HEK293 (cell line): ENCODE measurements around the gene CTNNA2.

Experiments
- CTCF ChIA-PET: fragments of 350-600 bp; formaldehyde crosslinking; extraction: SDS; loops from one replicate; lab custom pipeline; 2021; ENCODE audit warnings: antibody characterized with exemption; lab: Yijun Ruan, JAX
- POLR2A ChIA-PET: fragments of 300-600 bp; formaldehyde crosslinking; extraction: SDS; loops from one replicate; lab custom pipeline; 2020; ENCODE audit warnings: antibody characterized with exemption, inconsistent platforms; lab: Yijun Ruan, JAX
- H3K27ac ChIP-seq: fragments of 200-500 bp; sonication (Bioruptor generic); 2 replicates; pipeline ENCODE4 v1.5.1; 2014; ENCODE audit warnings: low read depth, low read length, control low read depth, inconsistent platforms; ENCODE audit errors: extremely low read depth
- H3K36me3 ChIP-seq, 2 experiments: fragments of 200-500 bp in 1 of 2; sonication (Bioruptor generic) in 1 of 2; 1 replicate in 1 of 2; 2 replicates in 1 of 2; pipeline ENCODE4 v1.5.1; 2014 to 2017; ENCODE audit warnings: inconsistent platforms in 2 of 2, low read length in 2 of 2; ENCODE audit not compliant: control insufficient read depth in 2 of 2, insufficient read depth in 1 of 2
- H3K4me1 ChIP-seq: fragments of 200-500 bp; sonication (Bioruptor generic); 2 replicates; pipeline ENCODE4 v1.5.1; 2014; ENCODE audit warnings: mild to moderate bottlenecking, low read length, inconsistent platforms; ENCODE audit not compliant: control insufficient read depth, insufficient read depth
- H3K4me3 ChIP-seq: 2 replicates; pipeline ENCODE4 v1.5.1; 2011; ENCODE audit warnings: low read depth, mild to moderate bottlenecking, control low read depth, low read length, moderate library complexity
- H3K9me3 ChIP-seq: fragments of 200-500 bp; sonication (Bioruptor generic); 2 replicates; pipeline ENCODE4 v1.5.1; 2014; ENCODE audit warnings: low read depth, low read length, inconsistent platforms; ENCODE audit not compliant: control insufficient read depth, insufficient read depth
- EGR2 ChIP-seq: fragments of 450-650 bp; formaldehyde crosslinking; IDR thresholded peaks from 2 replicates; pipeline ENCODE4 v1.5.1; 2016; ENCODE audit warnings: low read depth, missing biosample characterization, missing genetic modification characterization
- GLIS2 ChIP-seq: fragments of 450-650 bp; formaldehyde crosslinking; IDR thresholded peaks from 2 replicates; pipeline ENCODE4 v1.5.1; 2016; ENCODE audit warnings: missing biosample characterization, missing genetic modification characterization
- PBX3 ChIP-seq: sonication (generic); formaldehyde crosslinking; IDR thresholded peaks from 2 replicates; pipeline ENCODE4 v1.8.1; 2022; ENCODE audit warnings: mild to moderate bottlenecking, moderate library complexity, missing genetic modification reagents
- SP2 ChIP-seq: fragments of 450-650 bp; formaldehyde crosslinking; IDR thresholded peaks from 2 replicates; pipeline ENCODE4 v1.5.1; 2016; ENCODE audit warnings: missing biosample characterization, missing genetic modification characterization
- ZBTB7A ChIP-seq: fragments of 450-650 bp; formaldehyde crosslinking; IDR thresholded peaks from 2 replicates; pipeline ENCODE4 v1.5.1; 2016; ENCODE audit warnings: low read depth, missing biosample characterization, missing genetic modification characterization
- ZFP37 ChIP-seq: fragments of 450-650 bp; formaldehyde crosslinking; IDR thresholded peaks from 2 replicates; pipeline ENCODE4 v1.5.1; 2016; ENCODE audit warnings: missing biosample characterization, missing genetic modification characterization
- ZFP41 ChIP-seq: fragments of 450-650 bp; formaldehyde crosslinking; IDR thresholded peaks from 2 replicates; pipeline ENCODE4 v1.5.1; 2016; ENCODE audit warnings: missing biosample characterization, missing genetic modification characterization, borderline replicate concordance
- ZNF391 ChIP-seq: fragments of 450-650 bp; formaldehyde crosslinking; IDR thresholded peaks from 2 replicates; pipeline ENCODE4 v1.5.1; 2016; ENCODE audit warnings: low read depth, missing biosample characterization, missing genetic modification characterization, borderline replicate concordance
- ZNF394 ChIP-seq: fragments of 450-650 bp; formaldehyde crosslinking; IDR thresholded peaks from 2 replicates; pipeline ENCODE4 v1.5.1; 2016; ENCODE audit warnings: missing biosample characterization, missing genetic modification characterization, mild to moderate bottlenecking, moderate library complexity, borderline replicate concordance
- ZNF560 ChIP-seq: fragments of 450-650 bp; formaldehyde crosslinking; IDR thresholded peaks from 2 replicates; pipeline ENCODE4 v1.5.1; 2017; ENCODE audit warnings: missing biosample characterization, missing genetic modification characterization, borderline replicate concordance
- ZNF585B ChIP-seq: fragments of 450-650 bp; formaldehyde crosslinking; IDR thresholded peaks from 2 replicates; pipeline ENCODE4 v1.5.1; 2016; ENCODE audit warnings: missing biosample characterization, missing genetic modification characterization
- ZNF629 ChIP-seq: fragments of 450-650 bp; formaldehyde crosslinking; IDR thresholded peaks from 2 replicates; pipeline ENCODE4 v1.5.1; 2017; ENCODE audit warnings: missing biosample characterization, missing genetic modification characterization
- ZNF639 ChIP-seq: fragments of 450-650 bp; formaldehyde crosslinking; IDR thresholded peaks from 2 replicates; pipeline ENCODE4 v1.5.1; 2016; ENCODE audit warnings: missing biosample characterization, missing genetic modification characterization
- ZNF670 ChIP-seq: fragments of 450-650 bp; formaldehyde crosslinking; IDR thresholded peaks from 2 replicates; pipeline ENCODE4 v1.5.1; 2016; ENCODE audit warnings: missing biosample characterization, missing genetic modification characterization, low read depth
- ZNF792 ChIP-seq: fragments of 450-650 bp; formaldehyde crosslinking; IDR thresholded peaks from 2 replicates; pipeline ENCODE4 v1.5.1; 2016; ENCODE audit warnings: missing biosample characterization, missing genetic modification characterization
- ZSCAN16 ChIP-seq: fragments of 450-650 bp; formaldehyde crosslinking; IDR thresholded peaks from 2 replicates; pipeline ENCODE4 v1.5.1; 2016; ENCODE audit warnings: missing biosample characterization, missing genetic modification characterization
- ZSCAN30 ChIP-seq: fragments of 450-650 bp; IDR thresholded peaks from 2 replicates; pipeline ENCODE4 v1.5.1; 2018; ENCODE audit warnings: missing biosample characterization, mild to moderate bottlenecking, missing genetic modification characterization, moderate library complexity
- TF ChIP-seq, protein P1 (sequence below): fragments of 450-650 bp; formaldehyde crosslinking; IDR thresholded peaks from 2 replicates; pipeline ENCODE4 v1.5.1; 2016; ENCODE audit warnings: missing biosample characterization, missing genetic modification characterization
- TF ChIP-seq, protein P2 (sequence below): fragments of 450-650 bp; formaldehyde crosslinking; IDR thresholded peaks from 2 replicates; pipeline ENCODE4 v1.5.1; 2016; ENCODE audit warnings: missing biosample characterization, missing genetic modification characterization
- TF ChIP-seq, protein P3 (sequence below): fragments of 450-650 bp; formaldehyde crosslinking; IDR thresholded peaks from 2 replicates; pipeline ENCODE4 v1.5.1; 2017; ENCODE audit warnings: missing biosample characterization, missing genetic modification characterization
- TF ChIP-seq, protein P4 (sequence below): fragments of 450-650 bp; formaldehyde crosslinking; IDR thresholded peaks from 2 replicates; pipeline ENCODE4 v1.5.1; 2016; ENCODE audit warnings: missing biosample characterization, missing genetic modification characterization
- TF ChIP-seq, protein P5 (sequence below): fragments of 450-650 bp; formaldehyde crosslinking; IDR thresholded peaks from 2 replicates; pipeline ENCODE4 v1.5.1; 2016; ENCODE audit warnings: missing biosample characterization, missing genetic modification characterization

CTNNA2 gene

GRCh38 chr2:80070587-80070986, 557.7 kb downstream of the CTNNA2 start:
- Histone ChIP-seq H3K4me1 (no peaks in the 10 kb centered on the region), H3K36me3 (no peaks in the 10 kb centered on the region), H3K27ac (no peak overlapping the region), H3K9me3 (no peaks in the 10 kb centered on the region), H3K4me3 (no peak overlapping the region)
- CTCF ChIA-PET: interaction anchor here (0.5 to 0.6 kb wide), 2 partner anchors 121 to 429 kb away, joined by 5 to 6 read pairs; no protein-coding TSS in a partner anchor
- POLR2A ChIA-PET: no interaction called here
- TF ChIP-seq, protein P1, sequence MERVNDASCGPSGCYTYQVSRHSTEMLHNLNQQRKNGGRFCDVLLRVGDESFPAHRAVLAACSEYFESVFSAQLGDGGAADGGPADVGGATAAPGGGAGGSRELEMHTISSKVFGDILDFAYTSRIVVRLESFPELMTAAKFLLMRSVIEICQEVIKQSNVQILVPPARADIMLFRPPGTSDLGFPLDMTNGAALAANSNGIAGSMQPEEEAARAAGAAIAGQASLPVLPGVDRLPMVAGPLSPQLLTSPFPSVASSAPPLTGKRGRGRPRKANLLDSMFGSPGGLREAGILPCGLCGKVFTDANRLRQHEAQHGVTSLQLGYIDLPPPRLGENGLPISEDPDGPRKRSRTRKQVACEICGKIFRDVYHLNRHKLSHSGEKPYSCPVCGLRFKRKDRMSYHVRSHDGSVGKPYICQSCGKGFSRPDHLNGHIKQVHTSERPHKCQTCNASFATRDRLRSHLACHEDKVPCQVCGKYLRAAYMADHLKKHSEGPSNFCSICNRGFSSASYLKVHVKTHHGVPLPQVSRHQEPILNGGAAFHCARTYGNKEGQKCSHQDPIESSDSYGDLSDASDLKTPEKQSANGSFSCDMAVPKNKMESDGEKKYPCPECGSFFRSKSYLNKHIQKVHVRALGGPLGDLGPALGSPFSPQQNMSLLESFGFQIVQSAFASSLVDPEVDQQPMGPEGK (tag by site-specific recombination): no peak
- no peak for TF ChIP-seq ZNF560 (tag by site-specific recombination)
- TF ChIP-seq, protein P2, sequence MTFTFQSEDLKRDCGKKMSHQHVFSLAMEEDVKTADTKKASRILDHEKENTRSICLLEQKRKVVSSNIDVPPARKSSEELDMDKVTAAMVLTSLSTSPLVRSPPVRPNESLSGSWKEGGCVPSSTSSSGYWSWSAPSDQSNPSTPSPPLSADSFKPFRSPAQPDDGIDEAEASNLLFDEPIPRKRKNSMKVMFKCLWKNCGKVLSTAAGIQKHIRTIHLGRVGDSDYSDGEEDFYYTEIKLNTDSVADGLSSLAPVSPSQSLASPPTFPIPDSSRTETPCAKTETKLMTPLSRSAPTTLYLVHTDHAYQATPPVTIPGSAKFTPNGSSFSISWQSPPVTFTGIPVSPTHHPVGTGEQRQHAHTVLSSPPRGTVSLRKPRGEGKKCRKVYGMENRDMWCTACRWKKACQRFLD (tag by site-specific recombination): no peak
- no peak for TF ChIP-seq ZNF629
- TF ChIP-seq ZBTB7A (tag by site-specific recombination): no peak

GRCh38 chr2:80071941-80072340, 559.1 kb downstream of the CTNNA2 start:
- H3K27ac ChIP-seq: no peak overlapping the region
- POLR2A ChIA-PET: no interaction called here
- no peak for TF ChIP-seq GLIS2 (tag by site-specific recombination)
- no peak for TF ChIP-seq ZNF639 (tag by site-specific recombination)
- TF ChIP-seq ZSCAN16 (tag by site-specific recombination): no peak
- TF ChIP-seq, protein P3, sequence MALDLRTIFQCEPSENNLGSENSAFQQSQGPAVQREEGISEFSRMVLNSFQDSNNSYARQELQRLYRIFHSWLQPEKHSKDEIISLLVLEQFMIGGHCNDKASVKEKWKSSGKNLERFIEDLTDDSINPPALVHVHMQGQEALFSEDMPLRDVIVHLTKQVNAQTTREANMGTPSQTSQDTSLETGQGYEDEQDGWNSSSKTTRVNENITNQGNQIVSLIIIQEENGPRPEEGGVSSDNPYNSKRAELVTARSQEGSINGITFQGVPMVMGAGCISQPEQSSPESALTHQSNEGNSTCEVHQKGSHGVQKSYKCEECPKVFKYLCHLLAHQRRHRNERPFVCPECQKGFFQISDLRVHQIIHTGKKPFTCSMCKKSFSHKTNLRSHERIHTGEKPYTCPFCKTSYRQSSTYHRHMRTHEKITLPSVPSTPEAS (tag by site-specific recombination): no peak
- TF ChIP-seq, protein P4, sequence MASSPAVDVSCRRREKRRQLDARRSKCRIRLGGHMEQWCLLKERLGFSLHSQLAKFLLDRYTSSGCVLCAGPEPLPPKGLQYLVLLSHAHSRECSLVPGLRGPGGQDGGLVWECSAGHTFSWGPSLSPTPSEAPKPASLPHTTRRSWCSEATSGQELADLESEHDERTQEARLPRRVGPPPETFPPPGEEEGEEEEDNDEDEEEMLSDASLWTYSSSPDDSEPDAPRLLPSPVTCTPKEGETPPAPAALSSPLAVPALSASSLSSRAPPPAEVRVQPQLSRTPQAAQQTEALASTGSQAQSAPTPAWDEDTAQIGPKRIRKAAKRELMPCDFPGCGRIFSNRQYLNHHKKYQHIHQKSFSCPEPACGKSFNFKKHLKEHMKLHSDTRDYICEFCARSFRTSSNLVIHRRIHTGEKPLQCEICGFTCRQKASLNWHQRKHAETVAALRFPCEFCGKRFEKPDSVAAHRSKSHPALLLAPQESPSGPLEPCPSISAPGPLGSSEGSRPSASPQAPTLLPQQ: no peak
- TF ChIP-seq EGR2 (tag by site-specific recombination): no peak
- TF ChIP-seq ZNF394 (tag by site-specific recombination): no peak
- TF ChIP-seq ZNF792: no peak
- TF ChIP-seq ZFP41: no peak
- TF ChIP-seq, protein P5, sequence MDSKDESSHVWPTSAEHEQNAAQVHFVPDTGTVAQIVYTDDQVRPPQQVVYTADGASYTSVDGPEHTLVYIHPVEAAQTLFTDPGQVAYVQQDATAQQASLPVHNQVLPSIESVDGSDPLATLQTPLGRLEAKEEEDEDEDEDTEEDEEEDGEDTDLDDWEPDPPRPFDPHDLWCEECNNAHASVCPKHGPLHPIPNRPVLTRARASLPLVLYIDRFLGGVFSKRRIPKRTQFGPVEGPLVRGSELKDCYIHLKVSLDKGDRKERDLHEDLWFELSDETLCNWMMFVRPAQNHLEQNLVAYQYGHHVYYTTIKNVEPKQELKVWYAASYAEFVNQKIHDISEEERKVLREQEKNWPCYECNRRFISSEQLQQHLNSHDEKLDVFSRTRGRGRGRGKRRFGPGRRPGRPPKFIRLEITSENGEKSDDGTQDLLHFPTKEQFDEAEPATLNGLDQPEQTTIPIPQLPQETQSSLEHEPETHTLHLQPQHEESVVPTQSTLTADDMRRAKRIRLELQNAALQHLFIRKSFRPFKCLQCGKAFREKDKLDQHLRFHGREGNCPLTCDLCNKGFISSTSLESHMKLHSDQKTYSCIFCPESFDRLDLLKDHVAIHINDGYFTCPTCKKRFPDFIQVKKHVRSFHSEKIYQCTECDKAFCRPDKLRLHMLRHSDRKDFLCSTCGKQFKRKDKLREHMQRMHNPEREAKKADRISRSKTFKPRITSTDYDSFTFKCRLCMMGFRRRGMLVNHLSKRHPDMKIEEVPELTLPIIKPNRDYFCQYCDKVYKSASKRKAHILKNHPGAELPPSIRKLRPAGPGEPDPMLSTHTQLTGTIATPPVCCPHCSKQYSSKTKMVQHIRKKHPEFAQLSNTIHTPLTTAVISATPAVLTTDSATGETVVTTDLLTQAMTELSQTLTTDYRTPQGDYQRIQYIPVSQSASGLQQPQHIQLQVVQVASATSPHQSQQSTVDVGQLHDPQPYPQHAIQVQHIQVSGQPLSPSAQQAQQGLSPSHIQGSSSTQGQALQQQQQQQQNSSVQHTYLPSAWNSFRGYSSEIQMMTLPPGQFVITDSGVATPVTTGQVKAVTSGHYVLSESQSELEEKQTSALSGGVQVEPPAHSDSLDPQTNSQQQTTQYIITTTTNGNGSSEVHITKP: no peak
- no peak for TF ChIP-seq ZFP37 (tag by site-specific recombination)
- no peak for TF ChIP-seq ZNF670 (tag by site-specific recombination)
- no peak for TF ChIP-seq ZNF585B (tag by site-specific recombination)
- no peak for TF ChIP-seq SP2
- no peak for TF ChIP-seq ZSCAN30 (tag by site-specific recombination)
- no peak for TF ChIP-seq ZNF391 (tag by site-specific recombination)
- TF ChIP-seq PBX3 (CRISPR knock-in tag): no peak
- TF ChIP-seq, all 188 proteins: peak for 0
- Histone ChIP-seq H3K4me3 (no peak overlapping the region), H3K4me1 (no peaks in the 10 kb centered on the region), H3K36me3 (no peaks in the 10 kb centered on the region), H3K9me3 (no peaks in the 10 kb centered on the region)
- CTCF ChIA-PET: interaction anchor here (0.7 to 3.0 kb wide), 7 partner anchors 8 to 427 kb away, joined by 3 to 9 read pairs (median 4); no protein-coding TSS in a partner anchor
